Hematopoietic multipotent progenitor cell treated with erythropoietin and hydrocortisone succinate and interleukin-3 and kit ligand, for 4 days (in vitro differentiated cells): ENCODE measurements around the gene APOBR.
"Not testable (repeated sequence)": the region's sequence is repeated elsewhere in the genome, so short reads cannot be mapped to it uniquely, and the experiment has no call there.

ENCODE experiments used
- DNase-seq: peaks from one replicate; pipeline ENCODE4 v3.0.0-alpha.2; 2015

Gene APOBR

GRCh38 chr16:28528463-28528867 is 34.0 kb downstream of the APOBR start:
- no peak for DNase-seq

- DNase-seq: no peak
Measured at GRCh38 chr16:28529124-28529523, 34.7 kb downstream of the APOBR start.

- DNase-seq: no peak
Measured at GRCh38 chr16:28531777-28532744, 37.6 kb downstream of the APOBR start.

GRCh38 chr16:28532940-28533647 is 38.7 kb downstream of the APOBR start:
- no peak for DNase-seq

GRCh38 chr16:28534542-28535373 is 40.3 kb downstream of the APOBR start:
- DNase-seq: peak; percentile 88

GRCh38 chr16:28537076-28537475 is 42.6 kb downstream of the APOBR start:
- no peak for DNase-seq

GRCh38 chr16:28537964-28538732 is 43.7 kb downstream of the APOBR start:
- no peak for DNase-seq

- no peak for DNase-seq
Measured at GRCh38 chr16:28538733-28539596, 44.5 kb downstream of the APOBR start, which contains the start of gene NUPR1. TSS of gene NUPR1 (minus strand) at chr16:28538974. CDS start at chr16:28538907, 67 bp downstream.

- DNase-seq: no peak
Measured at GRCh38 chr16:28540346-28540745, 45.9 kb downstream of the APOBR start.

GRCh38 chr16:28542646-28543045 is 48.2 kb downstream of the APOBR start:
- DNase-seq: no peak

GRCh38 chr16:28543072-28543471 is 48.6 kb downstream of the APOBR start:
- DNase-seq: peak; percentile 82

GRCh38 chr16:28544998-28545397 is 50.6 kb downstream of the APOBR start:
- no peak for DNase-seq

GRCh38 chr16:28545964-28546363 is 51.5 kb downstream of the APOBR start:
- DNase-seq: not testable (repeated sequence)

GRCh38 chr16:28546626-28547025 is 52.2 kb downstream of the APOBR start:
- no peak for DNase-seq

GRCh38 chr16:28548306-28548802 is 53.9 kb downstream of the APOBR start:
- no peak for DNase-seq
